HepG2 (cell line): ENCODE results near the gene ASGR1. TPM values are rescaled to one million over a fixed set of nuclear protein-coding genes. Genes with fewer than 3 reads are reported as not detected.
A peak's percentile ranks its signal among the peaks of the same experiment; 100 is the strongest.

Experiments used
- ATRX ChIP-seq: sonication (generic); formaldehyde crosslinking; IDR thresholded peaks from 2 replicates; pipeline ENCODE4 v1.4.0; 2020; ENCODE audit warnings: missing genetic modification reagents, borderline replicate concordance
- CCDC6 ChIP-seq: sonication (generic); formaldehyde crosslinking; IDR thresholded peaks from 2 replicates; pipeline ENCODE4 v1.8.1; 2022; ENCODE audit warnings: mild to moderate bottlenecking, missing genetic modification reagents, moderate library complexity
- KLF12 ChIP-seq: sonication (generic); formaldehyde crosslinking; IDR thresholded peaks from 2 replicates; pipeline ENCODE4 v1.4.0; 2020; ENCODE audit warnings: missing genetic modification reagents, borderline replicate concordance
- MTA1 ChIP-seq: sonication (generic); formaldehyde crosslinking; IDR thresholded peaks from 2 replicates; pipeline ENCODE4 v1.4.0; 2020; ENCODE audit warnings: missing genetic modification reagents, mild to moderate bottlenecking, borderline replicate concordance
- NPAS2 ChIP-seq: sonication (generic); formaldehyde crosslinking; IDR thresholded peaks from 2 replicates; pipeline ENCODE4 v1.8.0; 2022; ENCODE audit warnings: mild to moderate bottlenecking, missing genetic modification reagents, borderline replicate concordance
- PHB2 ChIP-seq: fragments of 450-650 bp; IDR thresholded peaks from 2 replicates; pipeline ENCODE4 v1.6.1; 2018; ENCODE audit not compliant: partially characterized antibody
- RAD21 ChIP-seq: fragments of 450-650 bp; formaldehyde crosslinking; IDR thresholded peaks from 2 replicates; pipeline ENCODE4 v1.5.0; 2020; ENCODE audit warnings: mild to moderate bottlenecking
- SOX6 ChIP-seq, 2 experiments: fragments of 450-650 bp in 1 of 2; sonication (generic) in 1 of 2; formaldehyde crosslinking in 1 of 2; IDR thresholded peaks; 2 replicates each; pipeline versions ENCODE4 v1.4.0 to v1.6.1; 2017 to 2020; ENCODE audit warnings: antibody characterized with exemption in 1 of 2, mild to moderate bottlenecking in 1 of 2, missing genetic modification reagents in 1 of 2
- ZBTB7A ChIP-seq: sonication (generic); formaldehyde crosslinking; IDR thresholded peaks from 2 replicates; pipeline ENCODE4 v1.8.0; 2022; ENCODE audit warnings: mild to moderate bottlenecking, missing genetic modification reagents
- ZNF253 ChIP-seq: sonication (generic); formaldehyde crosslinking; IDR thresholded peaks from 2 replicates; pipeline ENCODE4 v1.8.0; 2022; ENCODE audit warnings: mild to moderate bottlenecking, missing genetic modification reagents, borderline replicate concordance
- ZNF7 ChIP-seq: IDR thresholded peaks from 2 replicates; pipeline ENCODE4 v1.6.1; 2016; ENCODE audit warnings: missing biosample characterization, missing genetic modification reagents
- ZSCAN21 ChIP-seq: sonication (generic); formaldehyde crosslinking; IDR thresholded peaks from 2 replicates; pipeline ENCODE4 v1.8.0; 2022; ENCODE audit warnings: mild to moderate bottlenecking, missing genetic modification reagents, moderate library complexity, borderline replicate concordance
- polyA plus RNA-seq, 8 experiments: library from polyadenylated mRNA; depleted of rRNA in 3 of 8; stranded (reverse) in 7 of 8; unstranded in 1 of 8; fragments of >200 nt; fragmentation: Illumina TruSeq in 4 of 8; extraction: Trizol in 4 of 8; gene quantifications; 2 replicates each; pipeline versions ENCODE4 v1.2.1 to v1.2.3, GENCODE V29; 2011 to 2016; ENCODE audit warnings: low read depth in 4 of 8, missing spikeins in 1 of 8, mixed read lengths in 1 of 8; ENCODE audit not compliant: insufficient read depth in 1 of 8
- total RNA-seq, 5 experiments: library from RNA; depleted of rRNA; stranded (reverse); fragments of >200 nt; fragmentation: Illumina TruSeq; extraction: Trizol; gene quantifications; 2 replicates each; pipeline ENCODE4 v1.2.3, GENCODE V29; 2016; ENCODE audit warnings: low read depth in 1 of 5
- TF ChIP-seq, protein P1 (sequence below): sonication (generic); formaldehyde crosslinking; IDR thresholded peaks from one replicate; pipeline ENCODE4 v1.5.1; 2020; ENCODE audit warnings: mild to moderate bottlenecking, missing genetic modification reagents; ENCODE audit errors: not compliant biosample characterization
- TF ChIP-seq, protein P2 (sequence below): sonication (generic); formaldehyde crosslinking; IDR thresholded peaks from 2 replicates; pipeline ENCODE4 v1.8.1; 2022; ENCODE audit warnings: mild to moderate bottlenecking, missing genetic modification reagents
- TF ChIP-seq, protein P3 (sequence below): IDR thresholded peaks from 2 replicates; pipeline ENCODE4 v1.6.1; 2016; ENCODE audit warnings: missing biosample characterization, missing genetic modification reagents, low read depth

Gene ASGR1
- total and polyA plus RNA-seq, 2 of the 13 experiments (the other 11 are each of a cell fraction or from before 2014, with no cell fraction given), result 353 to 796 TPM

DNA sequence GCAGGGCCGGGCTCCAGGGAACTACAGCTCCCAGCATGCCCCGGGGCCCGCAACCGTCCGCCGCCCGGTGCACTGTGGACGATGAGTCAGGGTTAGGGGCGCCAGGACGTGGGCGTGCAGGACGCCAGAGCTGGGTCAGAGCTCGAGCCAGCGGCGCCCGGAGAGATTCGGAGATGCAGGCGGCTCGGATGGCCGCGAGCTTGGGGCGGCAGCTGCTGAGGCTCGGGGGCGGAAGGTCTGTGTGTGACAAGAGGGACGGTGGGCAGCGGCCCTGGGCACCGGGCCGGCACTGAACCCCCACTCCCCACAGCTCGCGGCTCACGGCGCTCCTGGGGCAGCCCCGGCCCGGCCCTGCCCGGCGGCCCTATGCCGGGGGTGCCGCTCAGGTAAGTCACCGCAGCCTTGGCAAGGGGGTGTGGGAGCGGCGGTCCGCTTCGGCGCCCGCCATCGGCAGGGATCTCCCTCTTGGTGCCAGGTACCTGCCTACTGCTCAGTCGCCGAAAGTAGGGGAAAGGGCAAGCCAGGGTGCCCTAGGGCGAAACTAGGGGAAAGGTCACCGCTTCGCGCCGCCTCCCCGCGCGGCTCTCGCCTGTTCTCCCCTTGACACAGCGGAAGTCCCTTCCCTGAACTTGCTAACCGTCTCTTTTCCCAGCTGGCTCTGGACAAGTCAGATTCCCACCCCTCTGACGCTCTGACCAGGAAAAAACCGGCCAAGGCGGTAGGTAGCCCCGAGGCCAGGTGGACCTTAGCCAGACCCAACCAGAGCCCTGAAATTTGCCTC lies 40.8 kb upstream of the ASGR1 start, which contains the start of the genes ACADVL and DLG4 (continued):
- TF ChIP-seq, protein P1, sequence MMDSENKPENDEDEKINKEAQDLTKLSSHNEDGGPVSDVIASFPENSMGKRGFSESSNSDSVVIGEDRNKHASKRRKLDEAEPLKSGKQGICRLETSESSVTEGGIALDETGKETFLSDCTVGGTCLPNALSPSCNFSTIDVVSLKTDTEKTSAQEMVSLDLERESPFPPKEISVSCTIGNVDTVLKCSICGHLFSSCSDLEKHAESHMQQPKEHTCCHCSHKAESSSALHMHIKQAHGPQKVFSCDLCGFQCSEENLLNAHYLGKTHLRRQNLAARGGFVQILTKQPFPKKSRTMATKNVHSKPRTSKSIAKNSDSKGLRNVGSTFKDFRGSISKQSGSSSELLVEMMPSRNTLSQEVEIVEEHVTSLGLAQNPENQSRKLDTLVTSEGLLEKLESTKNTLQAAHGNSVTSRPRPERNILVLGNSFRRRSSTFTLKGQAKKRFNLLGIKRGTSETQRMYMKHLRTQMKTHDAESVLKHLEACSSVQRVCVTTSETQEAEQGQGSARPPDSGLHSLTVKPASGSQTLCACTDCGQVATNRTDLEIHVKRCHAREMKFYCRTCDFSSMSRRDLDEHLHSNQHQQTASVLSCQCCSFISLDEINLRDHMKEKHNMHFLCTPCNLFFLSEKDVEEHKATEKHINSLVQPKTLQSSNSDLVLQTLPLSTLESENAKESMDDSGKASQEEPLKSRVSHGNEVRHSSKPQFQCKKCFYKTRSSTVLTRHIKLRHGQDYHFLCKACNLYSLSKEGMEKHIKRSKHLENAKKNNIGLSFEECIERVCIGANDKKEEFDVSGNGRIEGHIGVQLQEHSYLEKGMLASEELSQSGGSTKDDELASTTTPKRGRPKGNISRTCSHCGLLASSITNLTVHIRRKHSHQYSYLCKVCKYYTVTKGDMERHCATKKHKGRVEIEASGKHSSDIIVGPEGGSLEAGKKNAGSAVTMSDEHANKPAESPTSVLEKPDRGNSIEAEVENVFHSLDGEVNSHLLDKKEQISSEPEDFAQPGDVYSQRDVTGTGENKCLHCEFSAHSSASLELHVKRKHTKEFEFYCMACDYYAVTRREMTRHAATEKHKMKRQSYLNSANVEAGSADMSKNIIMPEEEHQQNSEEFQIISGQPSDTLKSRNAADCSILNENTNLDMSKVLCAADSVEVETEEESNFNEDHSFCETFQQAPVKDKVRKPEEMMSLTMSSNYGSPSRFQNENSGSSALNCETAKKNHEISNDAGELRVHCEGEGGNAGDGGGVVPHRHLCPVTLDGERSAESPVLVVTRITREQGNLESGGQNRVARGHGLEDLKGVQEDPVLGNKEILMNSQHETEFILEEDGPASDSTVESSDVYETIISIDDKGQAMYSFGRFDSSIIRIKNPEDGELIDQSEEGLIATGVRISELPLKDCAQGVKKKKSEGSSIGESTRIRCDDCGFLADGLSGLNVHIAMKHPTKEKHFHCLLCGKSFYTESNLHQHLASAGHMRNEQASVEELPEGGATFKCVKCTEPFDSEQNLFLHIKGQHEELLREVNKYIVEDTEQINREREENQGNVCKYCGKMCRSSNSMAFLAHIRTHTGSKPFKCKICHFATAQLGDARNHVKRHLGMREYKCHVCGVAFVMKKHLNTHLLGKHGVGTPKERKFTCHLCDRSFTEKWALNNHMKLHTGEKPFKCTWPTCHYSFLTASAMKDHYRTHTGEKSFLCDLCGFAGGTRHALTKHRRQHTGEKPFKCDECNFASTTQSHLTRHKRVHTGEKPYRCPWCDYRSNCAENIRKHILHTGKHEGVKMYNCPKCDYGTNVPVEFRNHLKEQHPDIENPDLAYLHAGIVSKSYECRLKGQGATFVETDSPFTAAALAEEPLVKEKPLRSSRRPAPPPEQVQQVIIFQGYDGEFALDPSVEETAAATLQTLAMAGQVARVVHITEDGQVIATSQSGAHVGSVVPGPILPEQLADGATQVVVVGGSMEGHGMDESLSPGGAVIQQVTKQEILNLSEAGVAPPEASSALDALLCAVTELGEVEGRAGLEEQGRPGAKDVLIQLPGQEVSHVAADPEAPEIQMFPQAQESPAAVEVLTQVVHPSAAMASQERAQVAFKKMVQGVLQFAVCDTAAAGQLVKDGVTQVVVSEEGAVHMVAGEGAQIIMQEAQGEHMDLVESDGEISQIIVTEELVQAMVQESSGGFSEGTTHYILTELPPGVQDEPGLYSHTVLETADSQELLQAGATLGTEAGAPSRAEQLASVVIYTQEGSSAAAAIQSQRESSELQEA (CRISPR knock-in tag), result peak; percentile 92
- peak; percentile 67; the same call in 1 of the 2 replicates for TF ChIP-seq ZBTB7A (CRISPR knock-in tag)
- TF ChIP-seq KLF12 (CRISPR knock-in tag), result no peak; the same call in 1 of the 2 replicates
- no peak for TF ChIP-seq SOX6 (IDR thresholded peaks at IDR 0.05)
- TF ChIP-seq SOX6 (CRISPR knock-in tag; IDR thresholded peaks at IDR 0.05), result no peak
- no peak for TF ChIP-seq ZNF7
- no peak for TF ChIP-seq CCDC6 (CRISPR knock-in tag)
- TF ChIP-seq ZSCAN21 (CRISPR knock-in tag), result peak; percentile 78
- peak; percentile 46; the same call in 1 of the 2 replicates for TF ChIP-seq RAD21 (CRISPR knock-in tag)
- no peak for TF ChIP-seq PHB2
- TF ChIP-seq ATRX, result no peak
- no peak for TF ChIP-seq NPAS2 (CRISPR knock-in tag)
- no peak for TF ChIP-seq ZNF253 (CRISPR knock-in tag)
- TF ChIP-seq MTA1, result 0 out of 2 replicates have a peak, but pooled peaks have one; percentile 36
- TF ChIP-seq, protein P2, sequence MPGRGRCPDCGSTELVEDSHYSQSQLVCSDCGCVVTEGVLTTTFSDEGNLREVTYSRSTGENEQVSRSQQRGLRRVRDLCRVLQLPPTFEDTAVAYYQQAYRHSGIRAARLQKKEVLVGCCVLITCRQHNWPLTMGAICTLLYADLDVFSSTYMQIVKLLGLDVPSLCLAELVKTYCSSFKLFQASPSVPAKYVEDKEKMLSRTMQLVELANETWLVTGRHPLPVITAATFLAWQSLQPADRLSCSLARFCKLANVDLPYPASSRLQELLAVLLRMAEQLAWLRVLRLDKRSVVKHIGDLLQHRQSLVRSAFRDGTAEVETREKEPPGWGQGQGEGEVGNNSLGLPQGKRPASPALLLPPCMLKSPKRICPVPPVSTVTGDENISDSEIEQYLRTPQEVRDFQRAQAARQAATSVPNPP (CRISPR knock-in tag), result peak; percentile 46
- TF ChIP-seq, protein P3, sequence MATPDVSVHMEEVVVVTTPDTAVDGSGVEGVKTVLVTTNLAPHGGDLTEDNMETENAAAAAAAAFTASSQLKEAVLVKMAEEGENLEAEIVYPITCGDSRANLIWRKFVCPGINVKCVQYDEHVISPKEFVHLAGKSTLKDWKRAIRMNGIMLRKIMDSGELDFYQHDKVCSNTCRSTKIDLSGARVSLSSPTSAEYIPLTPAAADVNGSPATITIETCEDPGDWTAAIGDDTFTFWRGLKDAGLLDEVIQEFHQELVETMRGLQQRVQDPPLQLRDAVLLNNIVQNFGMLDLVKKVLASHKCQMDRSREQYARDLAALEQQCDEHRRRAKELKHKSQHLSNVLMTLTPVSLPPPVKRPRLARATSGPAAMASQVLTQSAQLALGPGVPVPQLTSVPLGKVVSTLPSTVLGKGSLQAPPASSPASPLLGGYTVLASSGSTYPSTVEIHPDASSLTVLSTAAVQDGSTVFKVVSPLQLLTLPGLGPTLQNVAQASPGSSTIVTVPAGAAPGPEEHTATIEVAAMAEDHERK (CRISPR knock-in tag), result peak; percentile 83
